Cardiac septum (tissue), 1 donor: ENCODE results near the gene ZNF117. TPM values are rescaled to one million over a fixed set of nuclear protein-coding genes. Genes with fewer than 3 reads are reported as not detected.
"Not testable (repeated sequence)": the region's sequence is repeated elsewhere in the genome, so short reads cannot be mapped to it uniquely, and the experiment has no call there.

ENCODE experiments used
- DNase-seq: peaks from one replicate; pipeline ENCODE4 v3.0.0-alpha.2; 2020; ENCODE audit warnings: low spot score
- intact Hi-C: fragments of 100-400 bp; cut with DNase I; formaldehyde crosslinking; loops from one replicate; pipeline ENCODE4 v1.14.0; 2022
- long read RNA-seq: library from polyadenylated mRNA; unstranded; transcript quantifications from one replicate; pipeline ENCODE4 v2.0.0, GENCODE V29; 2021
- total RNA-seq: library from RNA; stranded (reverse); fragmentation: NEBNext Ultra II Directional; extraction: Animal tissue kit (Norgen Biotek cat#: 25700); gene quantifications from one replicate; pipeline ENCODE4 v1.2.1, GENCODE V29; 2021
- donor health status: DM: no; HTN: no; CAD: no.

Gene ZNF117
- 6.0 TPM for total RNA-seq
- long read RNA-seq, partial matches to known transcripts, result 0 of 1 reads
- long read RNA-seq, other reads (novel, unspliced or antisense), result 1 of 1 reads

DNA sequence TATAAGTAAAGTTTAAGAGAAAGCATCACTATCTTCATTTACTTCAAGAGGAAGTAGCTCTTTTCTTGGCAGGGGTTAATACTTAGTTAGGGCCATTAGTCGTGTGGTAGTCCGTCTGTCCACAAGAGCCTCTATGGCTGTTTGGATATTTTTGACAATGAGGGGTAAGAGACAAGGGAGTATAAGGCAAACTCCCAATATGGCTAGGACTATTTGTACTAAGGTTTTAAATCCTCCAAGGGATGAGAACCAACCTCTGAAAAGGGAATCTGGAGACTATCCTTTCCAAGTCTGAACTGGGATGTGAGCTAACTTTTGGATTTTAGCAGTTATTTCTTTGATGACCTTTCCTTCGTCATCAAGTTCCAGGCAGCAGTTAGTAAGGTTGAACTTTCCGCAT, at the start of gene ZNF117:
Gene ZNF117 (minus strand): TSS at position 101 of the 400 bp plus-strand sequence.
- intact Hi-C loops, result no loop called here
- DNase-seq, result no peak

DNA sequence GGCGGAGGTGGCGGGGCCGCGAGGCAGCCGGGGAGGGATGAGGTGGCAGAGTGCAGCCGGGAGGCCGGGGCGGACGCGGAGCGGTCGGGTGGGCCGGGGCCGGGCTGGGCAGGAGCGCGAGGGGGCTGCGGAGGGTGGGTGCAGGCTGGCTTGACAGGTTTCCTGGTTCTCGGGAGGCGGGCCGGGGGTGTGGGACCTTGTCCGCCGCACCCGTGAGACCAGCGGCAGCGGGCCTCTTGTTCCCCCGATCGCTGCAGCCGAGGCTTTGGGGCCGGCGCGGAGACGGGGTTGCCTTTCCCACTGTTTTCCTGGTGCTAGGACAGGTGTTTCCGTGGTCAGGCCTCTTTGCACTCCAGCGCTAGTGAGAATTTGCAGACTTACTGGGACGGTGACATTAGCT, 47.9 kb upstream of the ZNF117 start:
- not testable (repeated sequence) for DNase-seq
- intact Hi-C loops, result loop anchor here (5.0 kb wide), 1 partner anchor 36 kb away; no protein-coding TSS in a partner anchor

DNA sequence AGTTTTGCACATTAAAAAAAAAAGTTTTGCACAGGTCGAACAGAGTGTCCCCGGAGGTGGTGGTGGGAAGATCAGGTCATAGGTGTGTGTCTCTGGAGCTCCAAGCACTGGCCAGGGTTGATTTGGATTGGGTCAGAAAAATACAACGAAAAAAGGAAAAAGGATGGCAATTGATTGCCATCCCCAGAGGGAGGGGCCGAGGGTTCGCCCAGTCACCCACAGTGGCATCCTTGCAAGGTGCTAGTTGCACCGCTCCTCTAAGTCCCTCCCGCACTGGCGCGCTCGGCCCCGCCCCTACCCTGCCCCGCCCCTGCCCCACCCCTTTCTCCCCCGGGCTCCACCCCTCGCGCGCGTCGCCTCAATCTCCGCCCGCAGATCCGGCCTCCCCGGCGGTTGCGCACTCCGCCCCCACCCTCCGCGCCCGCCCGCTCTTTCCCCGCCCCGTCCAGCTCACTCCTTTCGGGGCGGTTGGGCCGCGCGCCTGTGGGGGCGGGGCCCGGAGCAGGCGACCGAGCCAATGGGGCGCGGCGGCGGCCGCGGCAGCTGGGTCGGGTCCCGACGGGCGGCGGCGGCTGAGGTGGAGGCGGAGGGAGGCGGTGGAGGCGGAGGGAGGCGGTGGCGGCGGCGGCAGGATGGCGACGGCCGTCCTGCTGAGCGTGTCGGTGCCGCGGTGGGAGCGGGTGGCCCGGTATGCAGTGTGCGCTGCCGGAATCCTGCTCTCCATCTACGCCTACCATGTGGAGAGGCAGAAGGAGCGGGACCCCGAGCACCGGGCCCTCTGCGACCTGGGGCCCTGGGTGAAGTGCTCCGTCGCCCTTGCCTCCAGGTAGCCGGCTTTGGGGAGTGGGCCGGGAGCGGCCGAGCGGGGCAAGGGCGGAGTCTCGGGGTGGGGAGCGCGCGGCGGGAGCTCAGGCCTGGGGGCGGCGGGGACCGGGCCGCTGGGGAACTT, 47.2 kb upstream of the ZNF117 start:
- intact Hi-C loops, result loop anchor here (5.0 kb wide), 1 partner anchor 36 kb away; no protein-coding TSS in a partner anchor
- peak; percentile 97 for DNase-seq

DNA sequence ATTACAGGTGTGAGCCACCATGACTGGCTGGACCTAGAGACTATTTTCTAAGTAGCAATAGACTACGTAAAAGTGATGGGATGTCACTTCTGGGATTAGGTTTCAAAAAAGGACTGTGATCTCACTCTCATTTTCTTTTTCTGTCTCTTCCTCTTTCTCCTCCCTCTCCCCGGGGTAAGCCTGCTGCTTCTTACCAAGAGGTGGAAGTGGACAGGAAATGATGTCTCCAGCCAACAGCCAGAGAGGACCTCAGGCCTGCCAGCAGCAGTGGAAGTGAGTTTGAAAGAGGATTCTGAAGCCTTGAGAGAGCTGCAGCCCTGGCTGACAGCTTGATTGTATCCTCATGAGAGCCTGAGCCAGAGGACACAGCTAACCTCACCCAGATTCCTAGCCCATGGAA, 45.7 kb upstream of the ZNF117 start:
- not testable (repeated sequence) for DNase-seq
- intact Hi-C loops, result loop anchor here (5.0 kb wide), 1 partner anchor 34 kb away; no protein-coding TSS in a partner anchor

DNA sequence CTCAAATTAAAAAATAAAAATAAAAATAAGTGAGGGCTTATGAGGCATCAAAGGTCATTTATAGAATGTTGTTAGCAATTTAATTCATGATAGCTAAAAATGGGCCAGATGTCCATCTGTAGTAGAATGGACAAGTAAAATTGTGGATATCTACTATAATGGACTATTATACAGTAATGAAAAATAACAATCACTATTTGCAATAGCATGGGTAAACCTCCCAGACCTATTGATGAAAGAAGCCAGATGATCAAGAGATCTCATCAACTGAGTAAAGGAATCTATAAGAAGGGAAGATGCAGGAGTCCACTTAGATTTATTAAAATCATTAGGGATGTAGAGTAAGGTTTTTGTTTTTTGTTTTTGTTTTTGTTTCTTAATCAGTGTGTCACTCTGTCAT, 44.6 kb upstream of the ZNF117 start:
- not testable (repeated sequence) for DNase-seq
- intact Hi-C loops, result loop anchor here (5.0 kb wide), 1 partner anchor 33 kb away; no protein-coding TSS in a partner anchor

DNA sequence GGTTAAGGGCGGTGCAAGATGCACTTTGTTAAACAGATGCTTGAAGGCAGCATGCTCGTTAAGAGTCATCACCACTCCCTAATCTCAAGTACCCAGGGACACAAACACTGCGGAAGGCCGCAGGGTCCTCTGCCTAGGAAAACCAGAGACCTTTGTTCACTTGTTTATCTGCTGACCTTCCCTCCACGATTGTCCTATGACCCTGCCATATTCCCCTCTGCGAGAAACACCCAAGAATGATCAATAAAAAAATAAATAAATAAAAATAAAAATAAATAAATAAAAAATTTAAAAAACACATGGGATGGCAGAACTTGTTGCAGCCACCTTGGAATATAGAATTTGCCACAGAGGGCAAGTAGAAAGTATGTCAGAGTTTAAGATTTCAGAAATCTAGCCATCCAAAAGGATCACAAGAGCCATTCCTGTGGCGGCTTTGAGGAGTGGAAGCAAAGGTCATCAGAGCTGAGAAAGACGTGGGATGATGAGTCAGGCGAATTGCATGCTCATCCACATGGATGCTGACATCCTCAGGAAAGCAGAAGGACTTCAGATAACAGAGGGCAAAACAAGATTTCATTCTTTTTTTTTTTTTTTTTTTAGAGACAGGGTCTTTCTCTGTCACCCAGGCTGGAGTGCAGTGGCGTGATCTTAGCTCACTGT, 43.4 kb upstream of the ZNF117 start:
- DNase-seq, intact Hi-C loops: not testable (repeated sequence)

DNA sequence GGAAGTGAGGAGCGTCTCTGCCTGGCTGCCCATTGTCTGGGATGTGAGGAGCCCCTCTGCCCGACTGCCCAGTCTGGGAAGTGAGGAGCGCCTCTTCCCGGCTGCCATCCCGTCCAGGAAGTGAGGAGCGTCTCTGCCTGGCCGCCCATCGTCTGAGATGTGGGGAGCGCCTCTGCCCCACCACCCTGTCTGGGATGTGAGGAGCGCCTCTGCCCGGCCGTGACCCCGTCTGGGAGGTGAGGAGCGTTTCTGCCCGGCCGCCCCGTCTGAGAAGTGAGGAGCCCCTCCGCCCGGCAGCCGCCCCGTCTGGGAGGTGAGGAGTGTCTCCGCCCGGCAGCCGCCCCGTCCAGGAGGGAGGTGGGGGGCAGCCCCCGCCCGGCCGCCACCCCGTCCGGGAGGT, 42.6 kb upstream of the ZNF117 start:
- DNase-seq, intact Hi-C loops: not testable (repeated sequence)

DNA sequence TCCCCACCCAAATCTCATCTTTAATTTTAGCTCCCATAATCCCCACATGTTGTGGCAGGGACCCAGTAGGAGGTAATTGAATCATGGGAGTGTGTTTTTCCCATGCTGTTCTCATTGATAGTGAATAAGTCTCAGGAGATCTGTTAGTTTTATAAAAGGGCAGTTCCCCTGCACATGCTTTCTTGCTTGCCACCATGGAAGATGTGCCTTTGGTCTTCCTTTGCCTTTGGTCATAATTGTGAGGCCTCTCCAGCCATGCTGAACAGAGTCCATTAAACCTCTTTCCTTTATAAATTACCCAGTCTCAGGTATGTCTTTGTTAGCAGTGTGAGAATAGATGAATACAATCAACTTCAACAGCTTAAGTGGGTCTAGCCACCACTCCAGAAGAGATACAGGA, 34.2 kb upstream of the ZNF117 start:
- intact Hi-C loops, result not testable (repeated sequence)

DNA sequence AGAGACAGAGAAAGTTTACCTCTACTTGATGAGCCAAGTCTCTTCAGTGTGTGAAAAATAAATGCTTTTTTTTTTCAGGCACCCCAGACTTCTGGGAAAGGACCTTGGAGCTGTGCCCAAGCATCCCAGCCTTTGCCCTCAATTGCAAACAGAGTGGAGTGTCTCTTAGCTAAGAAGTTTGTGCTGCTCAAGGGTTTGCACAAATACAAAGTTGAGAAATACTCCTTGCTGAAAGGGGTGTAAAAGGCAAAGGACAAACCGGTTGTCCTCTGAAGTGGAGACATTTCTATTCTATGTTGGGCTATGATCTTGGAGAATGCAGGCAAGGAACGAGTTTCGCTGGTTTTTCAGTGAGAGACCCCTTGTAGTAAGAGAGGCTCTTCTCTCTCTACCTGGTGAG, 30.1 kb upstream of the ZNF117 start:
- intact Hi-C loops, result not testable (repeated sequence)

More for the DNA sequence above, 34.2 kb upstream of the ZNF117 start:
- not testable (repeated sequence) for DNase-seq

DNA sequence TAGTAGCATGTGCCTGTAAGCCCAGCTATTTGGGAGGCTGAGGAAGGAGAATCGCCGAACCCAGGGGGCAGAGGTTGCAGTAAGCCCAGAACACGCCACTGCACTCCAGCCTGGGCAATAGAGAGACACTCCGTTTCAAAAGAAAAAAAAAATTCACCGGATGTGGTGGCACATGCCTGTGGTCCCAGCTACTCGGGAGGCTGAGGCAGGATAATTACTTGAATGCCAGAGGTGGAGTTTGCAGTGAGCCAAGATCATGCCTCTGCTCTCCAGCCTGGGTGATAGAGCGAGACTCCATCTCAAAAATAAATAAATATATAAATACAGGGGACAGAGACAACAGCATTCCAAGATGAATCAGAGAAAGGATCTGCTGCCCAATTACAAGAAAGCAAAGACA, 19.0 kb upstream of the ZNF117 start:
- intact Hi-C loops, DNase-seq: not testable (repeated sequence)

More for the DNA sequence above, 30.1 kb upstream of the ZNF117 start:
- DNase-seq, result not testable (repeated sequence)

DNA sequence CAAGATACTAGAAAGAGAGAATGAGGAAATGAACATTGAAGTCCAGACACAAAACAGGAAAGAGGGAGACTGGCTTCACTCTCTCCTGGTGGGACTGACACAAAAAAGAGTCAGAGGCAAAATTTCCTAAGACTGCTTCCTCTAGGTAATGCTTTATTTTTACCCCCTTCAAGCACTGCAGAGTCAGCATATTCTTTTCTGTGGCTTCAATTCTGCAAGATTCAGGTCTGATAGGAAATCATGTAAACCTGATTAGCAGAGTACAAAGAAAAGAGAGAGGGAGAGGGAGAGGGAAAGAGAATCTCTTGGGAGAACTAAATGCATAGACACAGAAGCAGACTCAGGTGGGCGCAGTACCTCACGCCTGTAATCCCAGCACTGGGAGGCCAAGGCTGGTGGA, 18.6 kb upstream of the ZNF117 start:
- DNase-seq, result not testable (repeated sequence)

DNA sequence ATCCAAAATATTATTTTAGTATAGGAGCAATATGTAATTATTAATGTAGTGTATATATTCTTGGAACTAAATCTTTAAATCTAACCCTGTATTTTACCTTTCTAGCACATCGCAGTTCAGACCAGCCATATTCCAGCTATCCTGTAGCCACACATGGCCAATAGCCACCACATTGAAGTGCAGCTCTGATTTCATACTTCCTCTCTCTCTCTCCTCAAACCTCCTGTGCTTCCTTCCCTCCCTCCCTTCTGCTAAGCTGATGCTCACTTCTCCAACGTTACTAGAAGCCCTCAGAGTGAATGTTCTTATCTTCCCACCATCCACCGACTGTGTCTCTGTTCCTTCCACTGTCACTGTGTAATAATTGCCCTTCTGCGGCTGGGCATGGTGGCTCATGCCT, 16.2 kb upstream of the ZNF117 start:
- DNase-seq, intact Hi-C loops: not testable (repeated sequence)

More for the DNA sequence above, 18.6 kb upstream of the ZNF117 start:
- intact Hi-C loops, result not testable (repeated sequence)

DNA sequence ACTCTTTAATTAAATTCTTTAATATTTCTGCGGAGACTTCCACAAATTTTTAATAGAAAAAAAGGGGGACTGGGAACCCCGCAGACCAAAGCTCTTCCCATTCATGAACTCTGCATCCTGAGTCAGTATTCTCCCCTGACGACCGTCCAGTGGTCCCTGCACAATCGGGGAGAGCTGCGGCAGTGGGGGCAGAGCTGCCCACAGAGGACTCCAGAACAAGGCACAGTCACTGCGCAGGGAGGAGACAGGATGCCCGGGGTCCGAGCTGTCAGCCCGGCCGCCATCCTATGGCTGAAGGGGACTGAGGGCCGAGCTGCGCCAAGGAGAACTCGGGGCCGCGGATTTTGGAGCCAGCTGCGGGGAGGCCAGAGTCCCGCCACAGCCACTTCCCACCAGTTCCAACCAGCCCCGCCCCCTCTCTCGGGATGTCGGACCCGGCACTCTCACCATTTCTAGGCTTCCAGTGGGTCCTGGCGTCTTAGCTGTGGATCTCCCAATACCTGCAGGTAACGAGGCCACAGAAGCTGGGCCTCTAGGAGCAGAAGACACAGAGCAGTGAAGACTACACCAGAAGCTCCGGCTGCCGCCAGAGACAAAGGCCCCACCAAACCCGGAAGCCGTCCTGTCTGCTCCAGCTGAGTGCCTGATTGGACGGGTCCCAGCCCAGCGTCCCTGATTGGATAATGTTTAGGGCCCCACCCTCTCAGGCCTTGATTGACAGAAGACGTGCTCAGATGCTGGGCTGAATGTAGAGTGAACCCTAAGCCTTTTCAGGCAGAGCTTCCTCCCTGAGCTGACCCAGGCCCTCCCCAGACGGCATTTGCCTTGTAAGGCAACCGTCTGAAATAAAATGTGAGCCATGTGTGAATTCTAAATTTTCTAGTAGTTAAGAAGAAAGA, 15.5 kb upstream of the ZNF117 start, which contains the start of gene ERV3-1:
Gene ERV3-1 (minus strand): TSS at position 594 of the 899 bp plus-strand sequence. CDS start 13,661 bp downstream, outside the sequence.
- peak; percentile 98 for DNase-seq
- intact Hi-C loops, result no loop called here

DNA sequence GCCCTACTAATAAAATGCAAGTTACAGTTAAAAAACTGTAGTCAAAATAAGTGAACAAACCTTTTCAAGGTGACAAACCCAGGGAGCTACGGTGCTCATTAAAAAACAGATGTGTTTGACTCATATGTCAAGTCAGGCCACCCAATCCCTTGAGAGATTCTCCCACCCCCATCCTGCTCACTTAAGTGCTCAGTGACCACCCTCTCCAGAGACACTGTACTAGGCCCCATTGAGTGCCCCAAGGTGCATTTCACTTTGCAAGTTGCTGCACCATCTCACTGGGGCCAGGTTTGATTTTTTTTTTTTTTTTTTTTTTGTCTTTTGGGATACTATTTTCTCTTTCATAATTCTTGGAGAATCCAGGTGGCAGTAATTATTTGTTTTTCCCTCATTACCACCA, 13.7 kb upstream of the ZNF117 start:
- intact Hi-C loops, result loop anchor here (5.0 kb wide), 1 partner anchor 33 kb away; no protein-coding TSS in a partner anchor
- DNase-seq, result no peak

DNA sequence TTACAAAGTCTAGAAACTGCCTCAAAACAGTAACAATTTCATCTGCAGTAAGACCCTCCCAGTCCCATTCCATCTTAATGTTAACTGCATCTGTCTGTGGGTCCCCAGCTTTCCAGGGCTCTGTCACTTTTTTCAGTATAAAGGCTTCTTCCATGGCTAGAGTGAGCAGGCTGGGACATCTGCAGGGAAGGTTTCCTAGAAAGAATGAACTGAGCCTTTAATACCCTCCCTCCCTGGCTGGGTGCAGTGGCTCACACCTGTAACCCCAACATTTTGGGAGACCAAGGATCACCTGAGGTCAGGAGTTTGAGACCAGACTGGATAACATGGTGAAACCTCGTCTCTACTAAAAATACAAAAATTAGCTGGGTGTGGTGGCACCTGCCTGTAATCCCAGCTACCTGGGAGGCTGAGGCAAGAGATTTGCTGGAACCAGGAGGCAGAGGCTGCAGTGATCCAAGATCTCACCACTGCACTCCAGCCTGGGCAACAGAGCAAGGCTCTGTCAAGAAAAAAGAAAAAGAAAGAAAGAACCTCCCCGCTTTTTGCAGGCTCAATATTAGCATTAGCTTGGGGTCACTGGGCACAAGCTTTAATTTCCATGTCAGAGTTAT, 12.2 kb upstream of the ZNF117 start:
- intact Hi-C loops, result loop anchor here (5.0 kb wide), 1 partner anchor 34 kb away; no protein-coding TSS in a partner anchor

DNA sequence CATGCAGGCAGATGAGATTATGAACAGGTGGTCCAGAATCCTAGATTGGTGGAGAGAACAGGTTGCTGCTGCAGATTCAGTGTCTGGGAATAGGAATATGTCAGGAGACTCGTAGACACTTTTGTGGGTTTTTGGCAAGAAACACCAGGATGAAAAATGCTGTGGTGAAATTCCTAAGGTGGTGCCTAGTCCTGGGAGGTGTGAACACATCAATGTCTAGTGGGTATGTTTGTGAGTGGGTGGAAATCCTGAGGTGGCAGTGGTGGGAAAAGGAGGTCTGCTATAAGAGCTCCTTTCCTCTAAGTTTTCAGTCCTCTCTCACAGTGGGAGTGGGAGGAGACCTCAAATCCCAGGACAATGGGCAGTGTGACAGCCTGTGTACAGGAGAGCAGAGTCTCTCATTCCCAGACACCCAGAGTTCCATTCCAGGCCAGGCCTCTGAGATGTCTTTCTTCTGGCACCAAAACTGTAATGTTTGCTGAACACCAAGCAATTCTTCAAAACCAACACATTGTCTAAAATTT, 10.5 kb upstream of the ZNF117 start:
- no peak for DNase-seq

More for the DNA sequence above, 12.2 kb upstream of the ZNF117 start:
- DNase-seq, result no peak

DNA sequence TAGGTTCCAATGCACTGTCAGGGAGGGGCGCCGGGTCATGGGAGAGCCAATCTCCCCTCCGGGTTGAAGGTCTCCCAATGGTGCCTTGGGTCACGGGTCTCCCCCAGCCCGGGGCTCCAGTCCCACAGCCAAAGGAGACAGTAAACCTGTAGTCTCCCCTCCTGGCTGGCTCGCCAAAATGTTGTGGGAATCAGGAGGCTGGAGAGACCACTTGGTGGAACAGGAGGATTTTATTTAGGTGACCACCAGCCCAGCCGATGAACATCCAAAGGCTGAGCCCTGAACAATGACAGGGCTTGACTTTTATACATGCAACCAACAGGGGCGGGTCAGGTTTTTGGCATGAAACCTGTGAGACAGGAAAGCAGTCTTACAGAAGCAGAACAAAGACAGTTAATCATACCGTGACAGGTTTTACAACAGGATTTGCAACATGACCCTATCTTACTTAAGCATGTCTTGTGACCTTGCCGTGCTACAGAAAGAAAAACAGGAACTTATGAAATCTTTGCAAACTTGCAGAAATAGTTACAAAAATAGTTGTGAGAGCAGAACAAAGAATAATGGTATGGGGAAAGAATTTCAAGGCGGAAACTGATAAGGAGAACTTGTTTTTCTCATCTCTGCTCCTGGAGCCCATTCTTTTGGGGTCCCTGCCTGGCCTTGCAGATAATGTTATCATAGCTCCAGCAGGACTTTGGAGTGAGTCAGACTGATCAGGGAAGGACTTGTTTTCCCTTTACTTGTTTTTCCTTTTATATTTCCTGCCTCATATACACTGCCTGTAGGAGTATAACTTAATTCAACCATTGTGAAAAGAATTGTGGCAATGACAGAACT, 8.5 kb upstream of the ZNF117 start:
- DNase-seq, result no peak
- intact Hi-C loops, result loop anchor here (5.0 kb wide), 1 partner anchor 38 kb away; no protein-coding TSS in a partner anchor

More for the DNA sequence above, 10.5 kb upstream of the ZNF117 start:
- intact Hi-C loops, result loop anchor here (5.0 kb wide), 1 partner anchor 36 kb away; no protein-coding TSS in a partner anchor
